HL-60 (cell line): ENCODE measurements around the gene TRIOBP.
"Not testable (repeated sequence)": the region's sequence is repeated elsewhere in the genome, so short reads cannot be mapped to it uniquely, and the experiment has no call there.

ENCODE experiments used
- DNase-seq, 2 experiments: peaks; one replicate each; pipeline ENCODE4 v3.0.0-alpha.2; 2010 to 2020; ENCODE audit warnings: low read depth in 1 of 2, low spot score in 1 of 2
- H3K27ac ChIP-seq: fragments of 250-450 bp; sonication (Bioruptor Pico); replicated peaks from 2 replicates; pipeline ENCODE4 v1.5.1; 2020; ENCODE audit warnings: mild to moderate bottlenecking, moderate library complexity
- H3K27me3 ChIP-seq: fragments of 250-450 bp; sonication (Bioruptor Pico); 2 replicates; pipeline ENCODE4 v1.5.1; 2021; ENCODE audit warnings: mild to moderate bottlenecking, moderate library complexity; ENCODE audit not compliant: insufficient read depth, poor library complexity, severe bottlenecking
- H3K4me3 ChIP-seq: replicated peaks from 2 replicates; pipeline ENCODE4 v1.5.1; 2011; ENCODE audit warnings: mild to moderate bottlenecking, control low read depth, low read length; ENCODE audit not compliant: insufficient read depth
- GABPA ChIP-seq: IDR thresholded peaks from 2 replicates; pipeline ENCODE4 v1.6.1; 2012; ENCODE audit warnings: low read depth
- POLR2AphosphoS5 ChIP-seq: IDR thresholded peaks from 2 replicates; pipeline ENCODE4 v1.6.1; 2012; ENCODE audit warnings: low read depth
- SPI1 ChIP-seq: IDR thresholded peaks from 2 replicates; pipeline ENCODE4 v1.6.1; 2012; ENCODE audit warnings: low read depth, mild to moderate bottlenecking, borderline replicate concordance
- TF ChIP-seq, protein P1 (sequence below): IDR thresholded peaks from one replicate; pipeline ENCODE4 v1.5.1; 2011; ENCODE audit warnings: low read length, control low read depth, inconsistent platforms; ENCODE audit not compliant: insufficient read depth
- TF ChIP-seq, protein P2 (sequence below): IDR thresholded peaks from 2 replicates; pipeline ENCODE4 v1.6.1; 2012; ENCODE audit warnings: low read depth; ENCODE audit not compliant: insufficient replicate concordance

Gene TRIOBP

DNA sequence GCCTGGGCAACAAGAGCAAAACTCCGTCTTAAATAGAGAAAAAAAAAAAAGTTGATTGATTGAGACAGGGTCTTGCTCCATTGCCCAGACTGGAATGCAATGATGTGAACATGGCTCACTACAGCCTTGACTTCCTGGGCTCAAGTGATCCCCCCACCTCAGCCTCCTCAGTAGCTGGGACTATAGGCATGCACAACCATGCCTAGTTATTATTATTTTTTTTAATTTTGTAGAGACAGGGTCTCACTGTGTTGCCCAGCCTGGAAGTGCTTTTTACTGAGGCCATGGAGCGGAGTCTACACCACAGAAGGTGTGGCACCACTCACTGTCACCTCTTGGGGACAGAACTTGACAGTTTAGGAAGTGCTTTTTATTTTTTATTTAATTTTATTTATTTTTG is 17.8 kb downstream of the TRIOBP start:
- Histone ChIP-seq H3K4me3 (no peak overlapping the region), H3K27ac (no peak overlapping the region), H3K27me3 (no peaks in the 10 kb centered on the region)
- TF ChIP-seq, protein P1, sequence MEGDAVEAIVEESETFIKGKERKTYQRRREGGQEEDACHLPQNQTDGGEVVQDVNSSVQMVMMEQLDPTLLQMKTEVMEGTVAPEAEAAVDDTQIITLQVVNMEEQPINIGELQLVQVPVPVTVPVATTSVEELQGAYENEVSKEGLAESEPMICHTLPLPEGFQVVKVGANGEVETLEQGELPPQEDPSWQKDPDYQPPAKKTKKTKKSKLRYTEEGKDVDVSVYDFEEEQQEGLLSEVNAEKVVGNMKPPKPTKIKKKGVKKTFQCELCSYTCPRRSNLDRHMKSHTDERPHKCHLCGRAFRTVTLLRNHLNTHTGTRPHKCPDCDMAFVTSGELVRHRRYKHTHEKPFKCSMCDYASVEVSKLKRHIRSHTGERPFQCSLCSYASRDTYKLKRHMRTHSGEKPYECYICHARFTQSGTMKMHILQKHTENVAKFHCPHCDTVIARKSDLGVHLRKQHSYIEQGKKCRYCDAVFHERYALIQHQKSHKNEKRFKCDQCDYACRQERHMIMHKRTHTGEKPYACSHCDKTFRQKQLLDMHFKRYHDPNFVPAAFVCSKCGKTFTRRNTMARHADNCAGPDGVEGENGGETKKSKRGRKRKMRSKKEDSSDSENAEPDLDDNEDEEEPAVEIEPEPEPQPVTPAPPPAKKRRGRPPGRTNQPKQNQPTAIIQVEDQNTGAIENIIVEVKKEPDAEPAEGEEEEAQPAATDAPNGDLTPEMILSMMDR: no peak
- DNase-seq: no peak

DNA sequence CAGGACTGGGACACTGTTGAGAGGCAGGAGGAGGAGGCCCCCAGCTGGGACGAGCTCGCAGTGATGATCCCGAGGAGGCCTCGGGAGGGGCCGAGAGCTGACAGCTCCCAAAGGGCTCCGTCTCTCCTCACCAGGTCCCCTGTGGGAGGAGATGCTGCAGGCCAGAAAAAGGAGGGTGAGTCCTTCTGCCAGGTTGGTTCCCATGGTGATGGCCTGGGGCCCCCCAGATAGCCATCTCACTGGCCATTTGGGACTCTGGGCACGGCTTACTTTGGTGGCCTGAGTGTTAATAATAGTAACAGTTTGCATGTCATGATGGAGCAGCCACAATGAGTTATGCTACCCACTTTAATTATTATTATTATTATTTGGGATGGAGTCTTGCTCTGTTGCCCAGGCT is 18.9 kb downstream of the TRIOBP start:
- TF ChIP-seq GABPA (no peak), SPI1 (no peak)
- TF ChIP-seq, protein P2, sequence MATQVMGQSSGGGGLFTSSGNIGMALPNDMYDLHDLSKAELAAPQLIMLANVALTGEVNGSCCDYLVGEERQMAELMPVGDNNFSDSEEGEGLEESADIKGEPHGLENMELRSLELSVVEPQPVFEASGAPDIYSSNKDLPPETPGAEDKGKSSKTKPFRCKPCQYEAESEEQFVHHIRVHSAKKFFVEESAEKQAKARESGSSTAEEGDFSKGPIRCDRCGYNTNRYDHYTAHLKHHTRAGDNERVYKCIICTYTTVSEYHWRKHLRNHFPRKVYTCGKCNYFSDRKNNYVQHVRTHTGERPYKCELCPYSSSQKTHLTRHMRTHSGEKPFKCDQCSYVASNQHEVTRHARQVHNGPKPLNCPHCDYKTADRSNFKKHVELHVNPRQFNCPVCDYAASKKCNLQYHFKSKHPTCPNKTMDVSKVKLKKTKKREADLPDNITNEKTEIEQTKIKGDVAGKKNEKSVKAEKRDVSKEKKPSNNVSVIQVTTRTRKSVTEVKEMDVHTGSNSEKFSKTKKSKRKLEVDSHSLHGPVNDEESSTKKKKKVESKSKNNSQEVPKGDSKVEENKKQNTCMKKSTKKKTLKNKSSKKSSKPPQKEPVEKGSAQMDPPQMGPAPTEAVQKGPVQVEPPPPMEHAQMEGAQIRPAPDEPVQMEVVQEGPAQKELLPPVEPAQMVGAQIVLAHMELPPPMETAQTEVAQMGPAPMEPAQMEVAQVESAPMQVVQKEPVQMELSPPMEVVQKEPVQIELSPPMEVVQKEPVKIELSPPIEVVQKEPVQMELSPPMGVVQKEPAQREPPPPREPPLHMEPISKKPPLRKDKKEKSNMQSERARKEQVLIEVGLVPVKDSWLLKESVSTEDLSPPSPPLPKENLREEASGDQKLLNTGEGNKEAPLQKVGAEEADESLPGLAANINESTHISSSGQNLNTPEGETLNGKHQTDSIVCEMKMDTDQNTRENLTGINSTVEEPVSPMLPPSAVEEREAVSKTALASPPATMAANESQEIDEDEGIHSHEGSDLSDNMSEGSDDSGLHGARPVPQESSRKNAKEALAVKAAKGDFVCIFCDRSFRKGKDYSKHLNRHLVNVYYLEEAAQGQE: no peak
- H3K27me3 ChIP-seq: no peaks in the 10 kb centered on the region
- DNase-seq: no peak
- no peak overlapping the region for H3K4me3 ChIP-seq
- no peak overlapping the region for H3K27ac ChIP-seq

DNA sequence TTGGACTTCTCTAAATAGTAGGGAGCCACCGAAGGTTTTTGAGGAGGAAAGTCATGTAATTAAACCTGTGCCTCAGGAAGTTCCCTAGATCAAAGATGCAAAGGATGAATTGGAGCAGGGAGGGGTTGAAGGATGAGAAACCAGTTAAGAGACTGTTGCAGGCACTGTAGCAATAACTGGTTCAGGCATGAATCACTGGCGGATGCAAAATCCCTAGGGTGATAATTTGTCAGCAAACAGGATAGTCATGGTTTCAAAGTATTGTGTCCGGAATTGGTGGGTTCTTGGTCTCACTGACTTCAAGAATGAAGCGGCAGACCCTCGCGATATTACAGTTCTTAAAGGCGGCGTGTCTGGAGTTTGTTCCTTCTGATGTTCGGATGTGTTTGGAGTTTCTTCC is 19.9 kb downstream of the TRIOBP start:
- Histone ChIP-seq H3K27ac (no peak overlapping the region), H3K27me3 (no peaks in the 10 kb centered on the region), H3K4me3 (no peak overlapping the region)
- no peak for TF ChIP-seq POLR2AphosphoS5
- no peak for DNase-seq

DNA sequence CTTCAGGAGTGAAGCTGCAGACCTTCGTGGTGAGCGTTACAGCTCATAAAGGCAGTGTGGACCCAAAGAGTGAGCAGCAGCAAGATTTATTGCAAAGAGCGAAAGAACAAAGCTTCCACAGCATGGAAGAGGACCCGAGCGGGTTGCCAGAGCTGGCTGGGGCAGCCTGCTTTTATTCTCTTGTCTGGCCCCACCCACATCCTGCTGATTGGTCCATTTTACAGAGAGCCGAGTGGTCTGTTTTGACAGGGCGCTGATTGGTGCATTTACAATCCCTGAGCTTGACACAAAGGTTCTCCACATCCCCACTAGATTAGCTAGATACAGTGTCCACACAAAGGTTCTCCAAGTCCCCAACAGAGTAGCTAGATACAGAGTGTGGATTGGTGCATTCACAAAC is 20.4 kb downstream of the TRIOBP start:
- H3K4me3 ChIP-seq, DNase-seq, H3K27ac ChIP-seq, H3K27me3 ChIP-seq: not testable (repeated sequence)

DNA sequence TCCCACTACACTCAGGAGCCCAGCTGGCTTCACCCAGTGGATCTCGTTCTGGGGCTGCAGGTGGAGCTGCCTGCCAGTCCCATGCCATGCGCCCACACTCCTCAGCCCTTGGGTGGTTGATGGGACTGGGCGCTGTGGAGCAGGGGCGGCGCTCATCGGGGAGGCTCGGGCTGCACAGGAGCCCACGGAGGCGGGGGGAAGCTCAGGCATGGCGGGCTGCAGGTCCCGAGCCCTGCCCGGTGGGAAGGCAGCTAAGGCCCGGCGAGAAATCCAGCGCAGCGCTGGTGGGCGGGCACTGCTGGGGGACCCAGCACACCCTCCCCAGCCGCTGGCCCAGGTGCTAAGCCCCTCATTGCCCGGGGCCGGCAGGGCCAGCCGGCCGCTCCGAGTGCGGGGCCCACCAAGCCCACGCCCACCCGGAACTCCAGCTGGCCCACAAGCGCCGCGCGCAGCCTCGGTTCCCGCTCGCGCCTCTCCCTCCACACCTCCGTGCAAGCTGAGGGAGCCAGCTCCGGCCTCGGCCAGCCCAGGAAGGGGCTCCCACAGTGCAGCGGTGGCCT is 21.0 kb downstream of the TRIOBP start:
- not testable (repeated sequence) for H3K4me3 ChIP-seq, H3K27me3 ChIP-seq, H3K27ac ChIP-seq, DNase-seq

DNA sequence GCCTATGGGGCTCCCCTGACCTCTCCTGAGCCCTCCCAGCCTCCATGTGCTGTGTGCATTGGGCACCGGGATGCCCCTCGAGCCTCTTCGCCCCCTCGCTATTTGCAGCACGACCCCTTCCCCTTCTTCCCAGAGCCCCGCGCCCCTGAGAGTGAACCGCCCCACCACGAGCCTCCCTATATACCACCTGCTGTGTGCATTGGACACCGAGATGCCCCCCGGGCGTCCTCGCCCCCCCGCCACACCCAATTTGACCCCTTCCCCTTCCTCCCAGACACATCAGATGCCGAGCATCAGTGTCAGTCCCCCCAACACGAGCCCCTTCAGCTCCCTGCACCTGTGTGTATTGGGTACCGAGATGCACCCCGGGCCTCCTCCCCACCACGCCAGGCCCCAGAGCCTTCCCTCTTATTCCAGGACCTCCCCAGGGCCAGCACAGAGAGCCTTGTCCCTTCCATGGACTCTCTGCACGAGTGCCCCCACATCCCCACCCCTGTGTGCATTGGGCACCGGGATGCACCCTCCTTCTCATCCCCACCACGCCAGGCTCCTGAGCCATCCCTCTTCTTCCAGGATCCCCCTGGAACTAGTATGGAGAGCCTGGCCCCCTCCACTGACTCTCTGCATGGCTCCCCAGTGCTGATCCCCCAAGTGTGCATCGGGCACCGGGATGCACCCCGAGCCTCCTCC is 28.8 kb downstream of the TRIOBP start:
- Histone ChIP-seq H3K27me3 (no peaks in the 10 kb centered on the region), H3K27ac (no peak overlapping the region), H3K4me3 (no peak overlapping the region)
- no peak for DNase-seq
- TF ChIP-seq SPI1: no peak

DNA sequence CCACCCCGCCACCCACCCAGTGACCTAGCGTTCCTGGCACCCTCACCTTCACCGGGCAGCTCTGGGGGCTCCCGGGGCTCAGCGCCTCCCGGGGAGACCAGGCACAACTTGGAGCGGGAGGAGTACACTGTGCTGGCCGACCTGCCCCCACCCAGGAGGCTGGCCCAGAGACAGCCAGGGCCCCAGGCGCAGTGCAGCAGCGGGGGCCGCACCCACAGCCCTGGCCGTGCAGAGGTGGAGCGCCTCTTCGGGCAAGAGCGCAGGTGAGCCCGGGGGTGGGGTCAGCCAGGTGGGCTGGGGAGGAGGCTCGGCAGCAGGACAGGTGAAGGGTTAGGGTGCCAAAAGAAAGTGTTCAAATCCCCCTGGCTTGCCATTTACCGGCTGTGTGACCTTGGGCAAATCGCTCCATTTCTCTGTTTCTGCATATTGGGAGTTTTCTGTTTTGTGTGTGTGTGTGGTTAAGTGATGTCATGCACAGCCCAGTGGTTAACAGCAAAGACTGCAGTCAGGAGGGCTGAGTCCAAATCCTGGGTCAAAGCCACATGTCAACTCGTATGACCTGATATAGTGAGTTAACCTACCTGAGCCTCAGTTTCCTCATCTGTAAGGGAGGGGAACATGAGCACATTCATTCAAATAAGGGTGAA is 29.5 kb downstream of the TRIOBP start:
- no peak for TF ChIP-seq POLR2AphosphoS5
- H3K27me3 ChIP-seq: no peaks in the 10 kb centered on the region
- DNase-seq: peak in 1 of 2 experiments; percentile 38
- no peak overlapping the region for H3K4me3 ChIP-seq
- no peak overlapping the region for H3K27ac ChIP-seq

DNA sequence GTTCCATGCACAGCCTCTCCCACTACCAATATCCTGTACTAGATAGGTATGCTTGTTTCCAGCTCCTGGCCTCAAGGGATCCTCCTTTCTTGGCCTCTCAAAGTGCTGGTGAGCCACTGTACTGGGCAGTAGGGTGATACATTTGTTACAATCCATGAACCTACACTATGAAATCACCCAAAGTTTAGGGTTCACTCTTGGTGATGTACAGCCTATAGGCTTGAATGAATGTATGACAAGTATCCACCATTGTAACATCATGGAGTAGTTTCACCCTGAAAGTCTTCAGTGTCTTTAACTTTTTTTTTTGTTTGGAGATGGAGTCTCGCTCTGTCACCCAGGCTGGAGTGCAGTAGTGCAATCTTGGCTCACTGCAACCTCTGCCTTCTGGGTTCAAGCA is 31.8 kb downstream of the TRIOBP start:
- H3K27me3 ChIP-seq: no peaks in the 10 kb centered on the region
- TF ChIP-seq GABPA: no peak
- no peak for TF ChIP-seq POLR2AphosphoS5
- no peak for TF ChIP-seq SPI1
- TF ChIP-seq, protein P1: no peak
- TF ChIP-seq, protein P2: no peak
- DNase-seq: no peak
- H3K4me3 ChIP-seq: no peak overlapping the region
- no peak overlapping the region for H3K27ac ChIP-seq
